Neural cell (in vitro differentiated cells): ENCODE data around the gene ASIC1. TPM values are rescaled to one million over a fixed set of nuclear protein-coding genes. Genes with fewer than 3 reads are reported as not detected.

Experiments
- H2AFZ ChIP-seq: fragments of 200-600, 300-800 bp; sonication (generic), shearing (Covaris generic); 2 replicates; pipeline ENCODE4 v1.6.0; 2014; ENCODE audit warnings: low read depth, mild to moderate bottlenecking, antibody characterized with exemption, low read length, moderate library complexity
- H3F3A ChIP-seq: fragments of 200-600 bp; shearing (Covaris generic); 2 replicates; pipeline ENCODE4 v1.6.1; 2016; ENCODE audit warnings: mild to moderate bottlenecking, moderate library complexity, mixed read lengths, antibody characterized with exemption, low read length; ENCODE audit not compliant: insufficient read depth, poor library complexity, severe bottlenecking
- H3K27ac ChIP-seq: fragments of 200-600, 300-800 bp; sonication (generic), shearing (Covaris generic); 2 replicates; pipeline ENCODE4 v1.5.1; 2014; ENCODE audit warnings: mild to moderate bottlenecking, low read length, moderate library complexity
- H3K27me3 ChIP-seq: fragments of 300-800, 200-600 bp; sonication (generic), shearing (Covaris generic); 2 replicates; pipeline ENCODE4 v1.6.0; 2014; ENCODE audit warnings: mild to moderate bottlenecking, low read depth, low read length, moderate library complexity; ENCODE audit not compliant: insufficient read depth
- H3K36me3 ChIP-seq: fragments of 300-800, 200-600 bp; sonication (generic), shearing (Covaris generic); 2 replicates; pipeline ENCODE4 v1.5.1; 2014; ENCODE audit warnings: mild to moderate bottlenecking, antibody characterized with exemption, low read length, moderate library complexity; ENCODE audit not compliant: insufficient read depth
- H3K4me2 ChIP-seq: fragments of 300-800, 200-600 bp; sonication (generic), shearing (Covaris generic); 2 replicates; pipeline ENCODE4 v1.6.0; 2014; ENCODE audit warnings: mild to moderate bottlenecking, low read length
- H3K4me3 ChIP-seq: fragments of 300-800, 200-600 bp; sonication (generic), shearing (Covaris generic); 2 replicates; pipeline ENCODE4 v1.5.1; 2014; ENCODE audit warnings: mild to moderate bottlenecking, low read length, moderate library complexity
- H3K79me2 ChIP-seq: fragments of 200-600 bp; shearing (Covaris generic); replicated peaks from 2 replicates; pipeline ENCODE4 v1.6.0; 2014; ENCODE audit warnings: mild to moderate bottlenecking, low read length, moderate library complexity; ENCODE audit not compliant: insufficient read depth
- H3K9ac ChIP-seq: fragments of 300-800, 200-600 bp; sonication (generic), shearing (Covaris generic); 2 replicates; pipeline ENCODE4 v1.6.1; 2016; ENCODE audit warnings: mild to moderate bottlenecking, low read length, mixed read lengths
- H3K9me2 ChIP-seq: fragments of 200-600 bp; shearing (Covaris generic); 2 replicates; pipeline ENCODE4 v1.6.1; 2016; ENCODE audit warnings: mild to moderate bottlenecking, low read length, mixed read lengths; ENCODE audit not compliant: insufficient read depth
- H3K9me3 ChIP-seq: fragments of 200-600, 300-800 bp; sonication (generic), shearing (Covaris generic); 2 replicates; pipeline ENCODE4 v1.6.1; 2016; ENCODE audit warnings: mild to moderate bottlenecking, mixed run types, low read length, moderate library complexity, mixed read lengths
- H4K20me1 ChIP-seq: fragments of 200-600 bp; shearing (Covaris generic); 2 replicates; pipeline ENCODE4 v1.6.1; 2016; ENCODE audit warnings: mild to moderate bottlenecking, mixed run types; ENCODE audit not compliant: insufficient read depth
- CTCF ChIP-seq: fragments of 450-650 bp; IDR thresholded peaks from 2 replicates; pipeline ENCODE4 v1.5.1; 2014; ENCODE audit warnings: antibody characterized with exemption, mild to moderate bottlenecking, moderate library complexity; ENCODE audit not compliant: poor library complexity, severe bottlenecking
- EP300 ChIP-seq: fragments of 450-650 bp; conservative IDR thresholded peaks from 2 replicates; pipeline ENCODE4 v1.6.1; 2014; ENCODE audit warnings: antibody characterized with exemption, mild to moderate bottlenecking, moderate library complexity; ENCODE audit not compliant: poor library complexity, severe bottlenecking
- EZH2 ChIP-seq: fragments of 200-600, 300-800 bp; shearing (Covaris generic), sonication (generic); IDR thresholded peaks from 2 replicates; pipeline ENCODE4 v1.6.1; 2014; ENCODE audit warnings: antibody characterized with exemption, low read length, borderline replicate concordance, mild to moderate bottlenecking; ENCODE audit not compliant: insufficient read depth, poor library complexity, severe bottlenecking
- MXI1 ChIP-seq: fragments of 450-650 bp; conservative IDR thresholded peaks from 2 replicates; pipeline ENCODE4 v1.6.1; 2014; ENCODE audit warnings: antibody characterized with exemption, mild to moderate bottlenecking; ENCODE audit not compliant: poor library complexity, severe bottlenecking
- POLR2AphosphoS5 ChIP-seq: IDR thresholded peaks from 2 replicates; pipeline ENCODE4 v1.6.1; 2012
- RAD21 ChIP-seq: fragments of 450-650 bp; conservative IDR thresholded peaks from 2 replicates; pipeline ENCODE4 v1.6.1; 2014; ENCODE audit warnings: antibody characterized with exemption, mild to moderate bottlenecking, moderate library complexity
- REST ChIP-seq: IDR thresholded peaks from 2 replicates; pipeline ENCODE4 v1.6.1; 2012; ENCODE audit warnings: borderline replicate concordance
- SMC3 ChIP-seq: fragments of 450-650 bp; conservative IDR thresholded peaks from 2 replicates; pipeline ENCODE4 v1.6.1; 2014; ENCODE audit warnings: antibody characterized with exemption, mild to moderate bottlenecking, moderate library complexity; ENCODE audit not compliant: poor library complexity
- TAF1 ChIP-seq: IDR thresholded peaks from 2 replicates; pipeline ENCODE4 v1.6.1; 2012; ENCODE audit warnings: low read depth
- polyA plus RNA-seq: library from polyadenylated mRNA; depleted of rRNA; stranded (reverse); fragments of >200 nt; gene quantifications from 2 replicates; pipeline ENCODE4 v1.2.3, GENCODE V29; 2014

ASIC1 gene
- polyA plus RNA-seq, 1 donor from 2014 or later: 8.0 TPM

- Histone ChIP-seq H3K79me2 (no peaks in the 10 kb centered on the region), H3K9me2 (no peaks in the 10 kb centered on the region), H3K4me2 (no peak overlapping the region), H3K27ac (no peak overlapping the region), H3F3A (no peaks in the 10 kb centered on the region), H3K4me3 (no peak overlapping the region), H3K9me3 (no peaks in the 10 kb centered on the region), H3K9ac (no peak overlapping the region), H3K27me3 (no peaks in the 10 kb centered on the region), H2AFZ (no peak overlapping the region), H4K20me1 (no peaks in the 10 kb centered on the region), H3K36me3 (no peaks in the 10 kb centered on the region)
- TF ChIP-seq POLR2AphosphoS5 (no peak), MXI1 (no peak), EP300 (no peak), CTCF (no peak), SMC3 (no peak), TAF1 (no peak)
Measured at GRCh38 chr12:50107416-50108268, 50.2 kb downstream of the ASIC1 start.

- Histone ChIP-seq H4K20me1 (no peaks in the 10 kb centered on the region), H3F3A (no peaks in the 10 kb centered on the region), H3K9ac (no peak overlapping the region), H3K9me3 (no peaks in the 10 kb centered on the region), H3K9me2 (no peaks in the 10 kb centered on the region), H2AFZ (no peak overlapping the region), H3K4me3 (no peak overlapping the region), H3K27ac (no peak overlapping the region), H3K4me2 (no peak overlapping the region), H3K27me3 (no peaks in the 10 kb centered on the region), H3K79me2 (peaks cover 1% of the 10 kb centered on the region), H3K36me3 (no peaks in the 10 kb centered on the region)
- TF ChIP-seq EZH2 (no peak), RAD21 (no peak), SMC3 (no peak), CTCF (no peak), TAF1 (no peak), MXI1 (no peak), REST (no peak), EP300 (no peak), POLR2AphosphoS5 (no peak)
Measured at GRCh38 chr12:50109319-50109718, 51.9 kb downstream of the ASIC1 start.
